GM12873 (cell line): ENCODE data around the gene VSIG10L2.
A peak's percentile ranks its signal among the peaks of the same experiment; 100 is the strongest.

ENCODE experiments used
- CTCF ChIP-seq: IDR thresholded peaks from 2 replicates; pipeline ENCODE4 v1.5.1; 2012; ENCODE audit warnings: low read depth, mild to moderate bottlenecking, moderate library complexity, low read length, control low read depth; ENCODE audit not compliant: insufficient read depth; ENCODE audit errors: missing control alignments

Gene VSIG10L2

GRCh38 chr11:125910226-125910849 lies 35.5 kb upstream of the VSIG10L2 start:
- TF ChIP-seq CTCF, result no peak

- no peak for TF ChIP-seq CTCF
Measured at GRCh38 chr11:125916683-125917347, 29.0 kb upstream of the VSIG10L2 start.

GRCh38 chr11:125918140-125918840 lies 27.6 kb upstream of the VSIG10L2 start:
- TF ChIP-seq CTCF, result no peak

- TF ChIP-seq CTCF, result no peak
Measured at GRCh38 chr11:125921042-125921441, 24.8 kb upstream of the VSIG10L2 start.

- TF ChIP-seq CTCF, result no peak
Measured at GRCh38 chr11:125922156-125922555, 23.7 kb upstream of the VSIG10L2 start.

- peak; percentile 84 for TF ChIP-seq CTCF
Measured at GRCh38 chr11:125923012-125923579, 22.7 kb upstream of the VSIG10L2 start.

GRCh38 chr11:125923633-125924032 lies 22.2 kb upstream of the VSIG10L2 start:
- no peak for TF ChIP-seq CTCF
